ENCODE data around the gene CYP26C1. TPM values are rescaled to one million over a fixed set of nuclear protein-coding genes. Genes with fewer than 3 reads are reported as not detected.
A peak's percentile ranks its signal among the peaks of the same experiment; 100 is the strongest.

The CYP26C1 gene
- total RNA-seq, 2 experiments from 2014 or later = not detected

- Mint-ChIP-seq H3K4me1 (peaks cover 8% of the 10 kb centered on the region), H3K27ac (no peak overlapping the region), H3K4me3 (no peak overlapping the region), H3K9me3 (no peaks in the 10 kb centered on the region), H3K36me3 (ENCODE audit: low read depth) (peaks cover 3% of the 10 kb centered on the region), H3K27me3 (peaks cover 18% of the 10 kb centered on the region)
- ChIA-PET CTCF (no interaction called here), POLR2A (no interaction called here)
- no peak for DNase-seq
Measured at GRCh38 chr10:93058139-93058538, 2.5 kb upstream of the CYP26C1 start.

GRCh38 chr10:93060887-93061593 lies 442 bp downstream of the CYP26C1 start:
- Mint-ChIP-seq H3K36me3 (ENCODE audit: low read depth) (peaks cover 3% of the 10 kb centered on the region), H3K27me3 (peaks cover 44% of the 10 kb centered on the region), H3K4me3 (no peak overlapping the region), H3K27ac (no peak overlapping the region), H3K4me1 (peaks cover 12% of the 10 kb centered on the region), H3K9me3 (no peaks in the 10 kb centered on the region)
- POLR2A ChIA-PET = interaction anchor here (0.9 kb wide), 1 partner anchor 12 kb away, joined by 3 read pairs; the partner anchor contains the start of gene CYP26A1
- DNase-seq = no peak
- CTCF ChIA-PET = interaction anchor here (0.5 kb wide), 1 partner anchor 144 kb away, joined by 3 read pairs; no protein-coding TSS in a partner anchor

GRCh38 chr10:93061594-93062513 lies 1.3 kb downstream of the CYP26C1 start:
- Mint-ChIP-seq H3K36me3 (ENCODE audit: low read depth) (peaks cover 3% of the 10 kb centered on the region), H3K4me1 (peaks cover 12% of the 10 kb centered on the region), H3K27ac (no peak overlapping the region), H3K9me3 (no peaks in the 10 kb centered on the region), H3K27me3 (peaks cover 50% of the 10 kb centered on the region), H3K4me3 (peak overlapping the region; percentile 61)
- ChIA-PET CTCF (interaction anchor here (0.5 to 1.6 kb wide), 5 partner anchors 8 to 144 kb away, joined by 3 to 6 read pairs (median 4); no protein-coding TSS in a partner anchor), POLR2A (no interaction called here)
- no peak for DNase-seq

- H3K36me3 Mint-ChIP-seq (ENCODE audit: low read depth) = peaks cover 3% of the 10 kb centered on the region
- peak overlapping the region; percentile 61 for H3K4me3 Mint-ChIP-seq
- CTCF ChIA-PET = interaction anchor here (1.1 to 1.6 kb wide), 4 partner anchors 8 to 17 kb away, joined by 3 to 6 read pairs (median 4); no protein-coding TSS in a partner anchor
- H3K9me3 Mint-ChIP-seq = no peaks in the 10 kb centered on the region
- POLR2A ChIA-PET = no interaction called here
- H3K4me1 Mint-ChIP-seq = peaks cover 12% of the 10 kb centered on the region
- peaks cover 58% of the 10 kb centered on the region for H3K27me3 Mint-ChIP-seq
- no peak overlapping the region for H3K27ac Mint-ChIP-seq
- DNase-seq = peak; percentile 60
Measured at GRCh38 chr10:93062514-93063143, 2.0 kb downstream of the CYP26C1 start.

GRCh38 chr10:93063144-93063976 lies 2.8 kb downstream of the CYP26C1 start:
- peaks cover 65% of the 10 kb centered on the region for H3K27me3 Mint-ChIP-seq
- no peak overlapping the region for H3K4me3 Mint-ChIP-seq
- CTCF ChIA-PET = interaction anchor here (1.4 to 1.6 kb wide), 3 partner anchors 7 to 17 kb away, joined by 4 to 6 read pairs (median 5); no protein-coding TSS in a partner anchor
- no peaks in the 10 kb centered on the region for H3K9me3 Mint-ChIP-seq
- peaks cover 3% of the 10 kb centered on the region for H3K36me3 Mint-ChIP-seq (ENCODE audit: low read depth)
- POLR2A ChIA-PET = interaction anchor here (1.1 kb wide), 1 partner anchor 12 kb away, joined by 3 read pairs; no protein-coding TSS in a partner anchor
- no peak overlapping the region for H3K27ac Mint-ChIP-seq
- DNase-seq = no peak
- H3K4me1 Mint-ChIP-seq = peaks cover 12% of the 10 kb centered on the region

GRCh38 chr10:93063977-93064660 lies 3.5 kb downstream of the CYP26C1 start:
- H3K4me1 Mint-ChIP-seq = peaks cover 16% of the 10 kb centered on the region
- no peak for DNase-seq
- ChIA-PET POLR2A (interaction anchor here (1.1 to 1.6 kb wide), 2 partner anchors 9 to 11 kb away, joined by 3 read pairs; no protein-coding TSS in a partner anchor), CTCF (no interaction called here)
- H3K4me3 Mint-ChIP-seq = no peak overlapping the region
- H3K9me3 Mint-ChIP-seq = no peaks in the 10 kb centered on the region
- H3K27me3 Mint-ChIP-seq = peaks cover 73% of the 10 kb centered on the region
- peaks cover 3% of the 10 kb centered on the region for H3K36me3 Mint-ChIP-seq (ENCODE audit: low read depth)
- no peak overlapping the region for H3K27ac Mint-ChIP-seq

GRCh38 chr10:93064874-93065660 lies 4.5 kb downstream of the CYP26C1 start:
- peaks cover 75% of the 10 kb centered on the region for H3K27me3 Mint-ChIP-seq
- peaks cover under 1% of the 10 kb centered on the region for H3K36me3 Mint-ChIP-seq (ENCODE audit: low read depth)
- DNase-seq = no peak
- peaks cover 16% of the 10 kb centered on the region for H3K4me1 Mint-ChIP-seq
- CTCF ChIA-PET = interaction anchor here (0.8 to 1.3 kb wide), 3 partner anchors 8 to 58 kb away, joined by 3 read pairs; no protein-coding TSS in a partner anchor
- POLR2A ChIA-PET = interaction anchor here (1.6 kb wide), 1 partner anchor 8 kb away, joined by 3 read pairs; no protein-coding TSS in a partner anchor
- H3K9me3 Mint-ChIP-seq = no peaks in the 10 kb centered on the region
- no peak overlapping the region for H3K27ac Mint-ChIP-seq
- H3K4me3 Mint-ChIP-seq = no peak overlapping the region

- Mint-ChIP-seq H3K27me3 (peaks cover 82% of the 10 kb centered on the region), H3K4me1 (peaks cover 18% of the 10 kb centered on the region), H3K9me3 (no peaks in the 10 kb centered on the region), H3K4me3 (no peak overlapping the region), H3K36me3 (ENCODE audit: low read depth) (no peaks in the 10 kb centered on the region), H3K27ac (no peak overlapping the region)
- ChIA-PET POLR2A (no interaction called here), CTCF (interaction anchor here (0.8 to 1.3 kb wide), 3 partner anchors 9 to 59 kb away, joined by 3 read pairs; no protein-coding TSS in a partner anchor)
- no peak for DNase-seq
Measured at GRCh38 chr10:93065675-93066543, 5.3 kb downstream of the CYP26C1 start.

DNA sequence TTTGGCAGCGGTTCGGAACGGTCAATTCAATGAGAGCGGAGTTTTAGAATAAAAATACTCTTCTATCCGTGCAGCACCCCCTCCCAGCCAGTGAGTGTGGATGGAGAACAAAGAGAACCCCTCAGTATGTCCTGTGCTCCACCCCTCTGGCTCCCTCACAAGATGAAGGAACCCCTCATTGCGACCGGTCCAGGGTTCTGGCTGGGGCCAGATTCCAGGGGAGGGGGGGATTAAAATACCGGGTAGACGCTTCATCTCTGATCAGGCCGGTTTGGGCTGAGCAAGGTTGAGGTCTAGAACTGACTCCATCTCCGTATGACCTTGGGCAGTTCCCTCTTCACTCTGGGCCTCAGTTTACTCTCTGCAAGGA lies 5.9 kb downstream of the CYP26C1 start:
- H3K4me3 Mint-ChIP-seq = no peak overlapping the region
- ChIA-PET CTCF (interaction anchor here (1.3 to 1.6 kb wide), 2 partner anchors 13 to 14 kb away, joined by 3 to 4 read pairs; no protein-coding TSS in a partner anchor), POLR2A (no interaction called here)

More for the DNA sequence above, 5.9 kb downstream of the CYP26C1 start:
- H3K27me3 Mint-ChIP-seq = peaks cover 84% of the 10 kb centered on the region
- no peak for DNase-seq
- H3K9me3 Mint-ChIP-seq = no peaks in the 10 kb centered on the region
- no peak overlapping the region for H3K27ac Mint-ChIP-seq
- no peaks in the 10 kb centered on the region for H3K36me3 Mint-ChIP-seq (ENCODE audit: low read depth)
- H3K4me1 Mint-ChIP-seq = peaks cover 21% of the 10 kb centered on the region

Data from activated CD4-positive, alpha-beta memory T cell treated with anti-CD3 and anti-CD28 coated beads, Interleukin-2, amount 10 ng/mL, durations not matched to agents 7 days and 5 days (primary cell).